Testis (tissue), 5 donors: Measurements from ENCODE around the gene HLA-E. TPM values are rescaled to one million over a fixed set of nuclear protein-coding genes. Genes with fewer than 3 reads are reported as not detected.
A peak's percentile ranks its signal among the peaks of the same experiment; 100 is the strongest.

Experiments used
- DNase-seq: peaks from one replicate; pipeline ENCODE4 v3.0.0-alpha.2; 2019
- H3K27ac ChIP-seq, 2 donors: fragments of 200-600 bp; sonication (generic); one replicate each; pipeline ENCODE4 v1.5.1; 2019
- H3K27me3 ChIP-seq: fragments of 200-600 bp; sonication (generic); one replicate; pipeline ENCODE4 v1.5.1; 2019
- H3K36me3 ChIP-seq: fragments of 200-600 bp; sonication (generic); one replicate; pipeline ENCODE4 v1.5.1; 2017; ENCODE audit warnings: low read depth; ENCODE audit errors: missing control alignments
- H3K4me1 ChIP-seq: fragments of 200-600 bp; sonication (generic); one replicate; pipeline ENCODE4 v1.5.1; 2019
- H3K4me3 ChIP-seq, 2 donors: fragments of 200-600 bp; sonication (generic); one replicate each; pipeline ENCODE4 v1.5.1; 2017 to 2019
- H3K9me3 ChIP-seq: fragments of 200-600 bp; sonication (generic); one replicate; pipeline ENCODE4 v1.5.1; 2017
- POLR2A ChIP-seq: fragments of 450-650 bp; IDR thresholded peaks from one replicate; pipeline ENCODE4 v1.6.1; 2017; ENCODE audit warnings: antibody characterized with exemption, mild to moderate bottlenecking, moderate library complexity
- WGBS, 2 donors: methylation state at CpG; one replicate each; pipeline ENCODE4 v1.1.5; 2018; 5-methylcytosine and 5-hydroxymethylcytosine counted together
- intact Hi-C: fragments of 100-400 bp; cut with DNase I; formaldehyde crosslinking; loops from one replicate; pipeline ENCODE4 v1.15.1; 2023; ENCODE audit warnings: low total_unique reads
- long read RNA-seq, 2 donors: transcript quantifications; one replicate each; lab custom pipeline, GENCODE V29; 2026
- polyA plus RNA-seq: library from polyadenylated mRNA; stranded (reverse); fragments of 350-450 nt; fragmentation: Illumina TruSeq; extraction: RNeasy Lipid Tissue Mini Kit (QIAGEN cat#74804); gene quantifications from one replicate; pipeline ENCODE4 v1.2.3, GENCODE V29; 2014; ENCODE audit warnings: low read depth, low replicate concordance; ENCODE audit not compliant: insufficient read depth
- total RNA-seq, 2 donors: library from RNA; depleted of rRNA; stranded (reverse); fragments of >200 nt; gene quantifications; one replicate each; pipeline ENCODE4 v1.2.3, GENCODE V29; 2016
- TF ChIP-seq, protein P1 (sequence below), 3 experiments: fragments of 450-650 bp in 2 of 3; fragments of 200-600 bp in 1 of 3; sonication (generic) in 1 of 3; IDR thresholded peaks; one replicate each; pipeline ENCODE4 v1.5.1; 2016 to 2019; ENCODE audit warnings: antibody characterized with exemption in 3 of 3, mild to moderate bottlenecking in 2 of 3, moderate library complexity in 1 of 3

Gene HLA-E
- total RNA-seq: 100 to 1,000 TPM in 1 of 2 donors, 10 to 100 TPM in 1; 90.2 to 145 TPM
- polyA plus RNA-seq: 253 TPM
- long read RNA-seq, donor 1, transcript HLA-E-201 (8 exons, 2,601 nt): major isoform, 29 of 54 reads
- long read RNA-seq, donor 1, partial matches to known transcripts: 15 of 54 reads
- long read RNA-seq, donor 1, other reads (novel, unspliced or antisense): 10 of 54 reads
- long read RNA-seq, donor 2, transcript HLA-E-201 (8 exons, 2,601 nt): major isoform, 14 of 15 reads
- long read RNA-seq, donor 2, partial matches to known transcripts: 0 of 15 reads
- long read RNA-seq, donor 2, other reads (novel, unspliced or antisense): 0 of 15 reads

GRCh38 chr6:30489081-30490025 lies at the start of gene HLA-E:
TSS of gene HLA-E (plus strand) at chr6:30489509. CDS start at chr6:30489532, 23 bp downstream.
- intact Hi-C loops: loop anchor here (5.0 to 10.0 kb wide), 2 partner anchors 43 to 115 kb away; no protein-coding TSS in a partner anchor
- H3K4me1 ChIP-seq: peaks cover 10% of the 10 kb centered on the region
- H3K4me3 ChIP-seq: peak within 1 kb of the TSS; percentile 77 to 92
- H3K36me3 ChIP-seq: no peaks in the 10 kb centered on the region
- H3K9me3 ChIP-seq: no peaks in the 10 kb centered on the region
- peak within 1 kb of the TSS; percentile 95 to 99 for H3K27ac ChIP-seq
- no peaks in the 10 kb centered on the region for H3K27me3 ChIP-seq
- TF ChIP-seq, protein P1, sequence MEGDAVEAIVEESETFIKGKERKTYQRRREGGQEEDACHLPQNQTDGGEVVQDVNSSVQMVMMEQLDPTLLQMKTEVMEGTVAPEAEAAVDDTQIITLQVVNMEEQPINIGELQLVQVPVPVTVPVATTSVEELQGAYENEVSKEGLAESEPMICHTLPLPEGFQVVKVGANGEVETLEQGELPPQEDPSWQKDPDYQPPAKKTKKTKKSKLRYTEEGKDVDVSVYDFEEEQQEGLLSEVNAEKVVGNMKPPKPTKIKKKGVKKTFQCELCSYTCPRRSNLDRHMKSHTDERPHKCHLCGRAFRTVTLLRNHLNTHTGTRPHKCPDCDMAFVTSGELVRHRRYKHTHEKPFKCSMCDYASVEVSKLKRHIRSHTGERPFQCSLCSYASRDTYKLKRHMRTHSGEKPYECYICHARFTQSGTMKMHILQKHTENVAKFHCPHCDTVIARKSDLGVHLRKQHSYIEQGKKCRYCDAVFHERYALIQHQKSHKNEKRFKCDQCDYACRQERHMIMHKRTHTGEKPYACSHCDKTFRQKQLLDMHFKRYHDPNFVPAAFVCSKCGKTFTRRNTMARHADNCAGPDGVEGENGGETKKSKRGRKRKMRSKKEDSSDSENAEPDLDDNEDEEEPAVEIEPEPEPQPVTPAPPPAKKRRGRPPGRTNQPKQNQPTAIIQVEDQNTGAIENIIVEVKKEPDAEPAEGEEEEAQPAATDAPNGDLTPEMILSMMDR (IDR thresholded peaks at IDR 0.05): no peak
- TF ChIP-seq POLR2A: peak; percentile 64
- peak; percentile 98 for DNase-seq
- WGBS, 2 donors: 6 to 7% methylated on average over 40 to 56 of the region's 68 CpGs

DNA sequence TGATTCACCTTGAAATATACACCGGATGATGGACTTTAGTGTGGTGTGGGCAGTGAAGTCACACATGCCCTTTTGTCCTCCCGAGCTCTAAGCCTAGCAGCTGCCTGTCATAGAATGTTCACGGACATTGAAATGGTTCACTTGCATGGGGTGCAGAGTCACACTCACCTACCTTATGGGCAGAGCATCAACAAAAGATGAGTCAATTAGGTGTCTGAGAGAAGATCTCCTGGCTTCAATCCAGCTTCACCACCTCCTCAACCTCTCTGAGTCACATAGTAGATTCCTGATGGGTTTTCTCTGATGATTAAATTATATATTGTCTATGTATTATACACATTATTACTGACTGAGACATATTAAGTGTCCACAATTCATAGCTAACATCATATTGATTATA lies 48.1 kb upstream of the HLA-E start:
- WGBS, 2 donors: 71 to 77% methylated on average over 3 of the region's 3 CpGs
- no peaks in the 10 kb centered on the region for H3K27me3 ChIP-seq
- no peak for TF ChIP-seq POLR2A
- TF ChIP-seq, protein P1 (IDR thresholded peaks at IDR 0.05): no peak

DNA sequence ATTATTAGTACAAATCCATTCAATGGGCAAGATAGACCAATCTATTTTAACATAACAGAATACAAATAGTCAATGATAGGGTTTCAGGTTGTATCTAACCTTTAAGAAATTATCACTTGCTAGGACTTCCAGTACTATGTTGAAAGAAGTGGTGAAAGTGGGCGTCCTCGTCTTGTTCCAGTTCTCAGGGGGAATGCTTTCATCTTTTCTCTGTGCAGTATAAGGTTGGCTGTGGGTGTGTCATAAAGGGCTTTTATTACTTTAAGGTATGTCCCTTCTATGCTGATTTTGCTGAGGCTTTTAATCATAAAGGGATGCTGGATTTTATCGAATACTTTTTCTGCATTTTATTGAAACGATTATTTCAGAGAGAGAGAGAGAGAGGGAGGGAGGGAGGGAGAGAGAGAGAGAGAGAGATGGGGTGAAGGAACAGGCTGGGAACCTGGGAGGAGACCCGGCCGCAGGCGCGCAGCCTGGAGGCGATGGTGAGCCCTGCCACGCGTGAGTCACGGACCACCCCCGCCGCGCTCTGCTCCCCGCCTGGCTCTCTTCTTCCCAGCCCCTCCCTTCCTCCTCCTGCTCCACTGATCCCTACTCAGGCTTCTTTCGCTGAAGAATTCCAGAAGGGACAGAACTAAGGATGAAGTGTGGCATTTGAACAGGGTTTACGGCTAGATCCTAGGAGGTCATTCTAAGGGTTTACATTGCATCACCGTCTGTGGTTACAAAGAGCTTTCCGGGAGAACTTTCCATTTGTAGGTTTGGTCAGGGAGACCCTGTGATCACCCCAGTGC lies 45.5 kb upstream of the HLA-E start:
- DNase-seq: no peak
- no peaks in the 10 kb centered on the region for H3K36me3 ChIP-seq
- no peaks in the 10 kb centered on the region for H3K4me1 ChIP-seq
- H3K4me3 ChIP-seq: no peak overlapping the region
- H3K27ac ChIP-seq: no peak overlapping the region
- H3K9me3 ChIP-seq: no peaks in the 10 kb centered on the region
- TF ChIP-seq, protein P1 (IDR thresholded peaks at IDR 0.05): no peak
- TF ChIP-seq POLR2A: no peak
- H3K27me3 ChIP-seq: no peaks in the 10 kb centered on the region
- intact Hi-C loops: no loop called here
- 6 to 7% methylated on average over 20 of the region's 20 CpGs for WGBS, 2 donors

More for the DNA sequence above, 48.1 kb upstream of the HLA-E start:
- intact Hi-C loops: no loop called here
- no peak for DNase-seq
- Histone ChIP-seq H3K36me3 (no peaks in the 10 kb centered on the region), H3K4me1 (no peaks in the 10 kb centered on the region), H3K9me3 (no peaks in the 10 kb centered on the region), H3K4me3 (no peak overlapping the region), H3K27ac (no peak overlapping the region)

DNA sequence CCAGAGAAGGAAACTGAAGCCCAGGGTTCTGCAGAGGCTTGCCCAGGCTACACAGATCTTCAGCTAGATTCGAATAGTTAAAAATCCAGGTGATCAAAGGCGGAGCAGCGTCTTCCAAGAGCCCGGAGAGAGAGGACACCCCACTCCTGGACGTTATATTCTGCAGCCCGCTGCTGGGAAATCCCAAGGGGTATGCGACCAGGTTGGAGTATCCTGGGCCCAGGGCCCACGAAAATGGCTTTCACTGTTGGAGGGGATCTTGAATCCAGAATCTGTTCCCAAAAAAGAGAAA lies 44.9 kb upstream of the HLA-E start:
- WGBS, 2 donors: 45 to 50% methylated on average over 8 of the region's 8 CpGs
- DNase-seq: no peak
- no peak overlapping the region for H3K27ac ChIP-seq
- no peaks in the 10 kb centered on the region for H3K4me1 ChIP-seq
- H3K9me3 ChIP-seq: no peaks in the 10 kb centered on the region
- no peaks in the 10 kb centered on the region for H3K36me3 ChIP-seq
- intact Hi-C loops: no loop called here
- no peak for TF ChIP-seq POLR2A
- TF ChIP-seq, protein P1 (IDR thresholded peaks at IDR 0.05): no peak
- H3K27me3 ChIP-seq: no peaks in the 10 kb centered on the region
- no peak overlapping the region for H3K4me3 ChIP-seq
